ACC112 (cell line): ENCODE data around the gene FHL2.

Experiments
- H2AFZ ChIP-seq: fragments of 200-600 bp; sonication (generic); one replicate; pipeline ENCODE4 v1.6.0; 2017; ENCODE audit warnings: antibody characterized with exemption, low read length; ENCODE audit not compliant: unreplicated experiment
- H3K27ac ChIP-seq: fragments of 200-600 bp; sonication (generic); 2 replicates; pipeline ENCODE4 v1.5.1; 2014; ENCODE audit warnings: low read depth, mild to moderate bottlenecking, antibody characterized with exemption, low read length, moderate library complexity
- H3K27me3 ChIP-seq: fragments of 200-600 bp; sonication (generic); 2 replicates; pipeline ENCODE4 v1.6.1; 2014; ENCODE audit warnings: mild to moderate bottlenecking, antibody characterized with exemption, low read length, moderate library complexity, mixed read lengths; ENCODE audit not compliant: insufficient read depth
- H3K36me3 ChIP-seq: fragments of 200-600 bp; sonication (generic); 2 replicates; pipeline ENCODE4 v1.6.1; 2016; ENCODE audit warnings: mild to moderate bottlenecking, antibody characterized with exemption, low read length, moderate library complexity, mixed read lengths; ENCODE audit not compliant: insufficient read depth
- H3K4me1 ChIP-seq: fragments of 200-600 bp; sonication (generic); one replicate; pipeline ENCODE4 v1.6.1; 2016; ENCODE audit warnings: low read length, mixed read lengths; ENCODE audit not compliant: insufficient read depth, unreplicated experiment, control insufficient read depth
- H3K4me3 ChIP-seq: fragments of 200-600 bp; sonication (generic); 2 replicates; pipeline ENCODE4 v1.5.1; 2014; ENCODE audit warnings: mild to moderate bottlenecking, low read depth, low read length
- H3K79me2 ChIP-seq: fragments of 200-600 bp; sonication (generic); one replicate; pipeline ENCODE4 v1.6.0; 2016; ENCODE audit warnings: low read length; ENCODE audit not compliant: control insufficient read depth, unreplicated experiment, insufficient read depth

The FHL2 gene

GRCh38 chr2:105315314-105315713 lies 83.5 kb downstream of the FHL2 start:
- Histone ChIP-seq H3K4me3 (no peak overlapping the region), H3K79me2 (peaks cover 9% of the 10 kb centered on the region), H3K4me1 (no peaks in the 10 kb centered on the region), H3K27me3 (no peaks in the 10 kb centered on the region), H3K36me3 (no peaks in the 10 kb centered on the region), H2AFZ (no peak overlapping the region), H3K27ac (no peak overlapping the region)

GRCh38 chr2:105313877-105314276 lies 85.0 kb downstream of the FHL2 start:
- no peaks in the 10 kb centered on the region for H3K27me3 ChIP-seq
- H3K4me1 ChIP-seq: no peaks in the 10 kb centered on the region
- H3K27ac ChIP-seq: no peak overlapping the region
- H3K36me3 ChIP-seq: no peaks in the 10 kb centered on the region
- H2AFZ ChIP-seq: no peak overlapping the region
- H3K79me2 ChIP-seq: peaks cover 9% of the 10 kb centered on the region
- no peak overlapping the region for H3K4me3 ChIP-seq
